ENCODE results near the gene RLBP1.
"Not testable (repeated sequence)": the region's sequence is repeated elsewhere in the genome, so short reads cannot be mapped to it uniquely, and the experiment has no call there.

The RLBP1 gene

GRCh38 chr15:89243691-89244573, 22.6 kb upstream of the RLBP1 start, which contains the start of gene FANCI:
Gene FANCI, plus strand, starts transcription at chr15:89243979. Its CDS starts 3,669 bp downstream, at chr15:89247648.
- Histone ChIP-seq H3K4me3 (IDR thresholded peaks at IDR 0.05; ENCODE audit: insufficient read depth, low read depth, low read length) (no peak within 1 kb of the TSS), H2AFZ (ENCODE audit: low read depth) (peak within 1 kb of the TSS; percentile 83), H3K4me1 (ENCODE audit: low read depth, poor library complexity, severe bottlenecking) (peaks cover 25% of the 10 kb centered on the region), H3K9ac (peak within 1 kb of the TSS; percentile 70; the same call in 1 of the 2 replicates), H4K20me1 (ENCODE audit: insufficient read depth) (0 out of 2 replicates have a peak, but pooled peaks cover 3% of the 10 kb centered on the region), H3K27me3 (ENCODE audit: insufficient read depth, low read depth) (no peaks in the 10 kb centered on the region), H3K27ac (peak within 1 kb of the TSS; percentile 67), H3K36me3 (ENCODE audit: insufficient read depth) (peaks cover 9% of the 10 kb centered on the region; the same call in 1 of the 2 replicates), H3K79me2 (ENCODE audit: insufficient read depth, low read depth) (peaks cover 51% of the 10 kb centered on the region), H3K4me2 (peak within 1 kb of the TSS; percentile 74)
- peak; percentile 49; the same call in 1 of the 2 replicates for TF ChIP-seq CTCF (conservative IDR thresholded peaks at IDR 0.05; ENCODE audit: low read depth, low read length)

GRCh38 chr15:89243046-89243690, 21.8 kb upstream of the RLBP1 start:
- 0 out of 2 replicates have a peak, but pooled peaks cover 3% of the 10 kb centered on the region for H4K20me1 ChIP-seq (ENCODE audit: insufficient read depth)
- H2AFZ ChIP-seq (ENCODE audit: low read depth): peak overlapping the region; percentile 83
- peaks cover 1% of the 10 kb centered on the region; the same call in 1 of the 2 replicates for H3K36me3 ChIP-seq (ENCODE audit: insufficient read depth)
- H3K27me3 ChIP-seq (ENCODE audit: insufficient read depth, low read depth): no peaks in the 10 kb centered on the region
- peak overlapping the region; percentile 70; the same call in 1 of the 2 replicates for H3K9ac ChIP-seq
- H3K79me2 ChIP-seq (ENCODE audit: insufficient read depth, low read depth): peaks cover 43% of the 10 kb centered on the region
- H3K4me1 ChIP-seq (ENCODE audit: low read depth, poor library complexity, severe bottlenecking): peaks cover 22% of the 10 kb centered on the region
- peak overlapping the region; percentile 74 for H3K4me2 ChIP-seq
- H3K4me3 ChIP-seq (IDR thresholded peaks at IDR 0.05; ENCODE audit: insufficient read depth, low read depth, low read length): no peak overlapping the region
- TF ChIP-seq CTCF (conservative IDR thresholded peaks at IDR 0.05; ENCODE audit: low read depth, low read length): no peak
- peak overlapping the region; percentile 67; the same call in 1 of the 2 replicates for H3K27ac ChIP-seq

GRCh38 chr15:89239883-89240810, 18.8 kb upstream of the RLBP1 start:
- H3K79me2 ChIP-seq (ENCODE audit: insufficient read depth, low read depth): peaks cover 13% of the 10 kb centered on the region
- not testable (repeated sequence) for H3K27ac ChIP-seq; H4K20me1 ChIP-seq (ENCODE audit: insufficient read depth); H3K4me3 ChIP-seq (IDR thresholded peaks at IDR 0.05; ENCODE audit: insufficient read depth, low read depth, low read length); H3K36me3 ChIP-seq (ENCODE audit: insufficient read depth); H3K4me2 ChIP-seq; H3K4me1 ChIP-seq (ENCODE audit: low read depth, poor library complexity, severe bottlenecking); H2AFZ ChIP-seq (ENCODE audit: low read depth); H3K27me3 ChIP-seq (ENCODE audit: insufficient read depth, low read depth); H3K9ac ChIP-seq

GRCh38 chr15:89231832-89232231, 10.5 kb upstream of the RLBP1 start:
- Histone ChIP-seq H3K4me1 (ENCODE audit: low read depth, poor library complexity, severe bottlenecking) (no peaks in the 10 kb centered on the region), H2AFZ (ENCODE audit: low read depth) (no peak overlapping the region), H3K4me3 (IDR thresholded peaks at IDR 0.05; ENCODE audit: insufficient read depth, low read depth, low read length) (no peak overlapping the region), H3K4me2 (no peak overlapping the region), H3K27ac (no peak overlapping the region), H3K79me2 (ENCODE audit: insufficient read depth, low read depth) (no peaks in the 10 kb centered on the region), H4K20me1 (ENCODE audit: insufficient read depth) (no peaks in the 10 kb centered on the region), H3K9ac (no peak overlapping the region), H3K36me3 (ENCODE audit: insufficient read depth) (no peaks in the 10 kb centered on the region), H3K27me3 (ENCODE audit: insufficient read depth, low read depth) (no peaks in the 10 kb centered on the region)
- no peak for TF ChIP-seq CTCF (conservative IDR thresholded peaks at IDR 0.05; ENCODE audit: low read depth, low read length)

Measured in KMS-11 (cell line).